GM19452 (cell line): Measurements from ENCODE around the gene CUL9.

Experiments
- ATAC-seq: cut with Tn5 transposase; IDR thresholded peaks from one replicate; pipeline ENCODE4 v1.9.1; 2021; ENCODE audit not compliant: unreplicated experiment

The CUL9 gene

GRCh38 chr6:43226192-43226851 is 44.3 kb downstream of the CUL9 start:
- ATAC-seq = no peak

- ATAC-seq = peak; percentile 78
Observed at GRCh38 chr6:43228951-43229802, 47.2 kb downstream of the CUL9 start, which contains the start of gene DNPH1. TSS of gene DNPH1 (minus strand) at chr6:43229481. CDS start at chr6:43229456, 25 bp downstream.

- ATAC-seq = no peak
Observed at GRCh38 chr6:43229803-43230620, 48.0 kb downstream of the CUL9 start.

- ATAC-seq = no peak
Observed at GRCh38 chr6:43231053-43231452, 49.1 kb downstream of the CUL9 start.

GRCh38 chr6:43231735-43232450 is 49.9 kb downstream of the CUL9 start:
- ATAC-seq = no peak

- ATAC-seq = no peak
Observed at GRCh38 chr6:43235841-43236240, 53.8 kb downstream of the CUL9 start.

- ATAC-seq = no peak
Observed at GRCh38 chr6:43239054-43239453, 57.1 kb downstream of the CUL9 start.

- ATAC-seq = no peak
Observed at GRCh38 chr6:43240950-43241349, 59.0 kb downstream of the CUL9 start.

GRCh38 chr6:43241446-43241845 is 59.5 kb downstream of the CUL9 start:
- no peak for ATAC-seq

- no peak for ATAC-seq
Observed at GRCh38 chr6:43242908-43243663, 61.1 kb downstream of the CUL9 start, which contains the start of gene TTBK1. TSS of gene TTBK1 (plus strand) at chr6:43243481. CDS start at chr6:43246661, 3,180 bp downstream.

- ATAC-seq = no peak
Observed at GRCh38 chr6:43243664-43244321, 61.8 kb downstream of the CUL9 start.

- peak; percentile 34 for ATAC-seq
Observed at GRCh38 chr6:43246301-43247113, 64.5 kb downstream of the CUL9 start.

GRCh38 chr6:43247114-43247999 is 65.4 kb downstream of the CUL9 start:
- ATAC-seq = peak; percentile 93

GRCh38 chr6:43248101-43248500 is 66.1 kb downstream of the CUL9 start:
- no peak for ATAC-seq

GRCh38 chr6:43248791-43249190 is 66.8 kb downstream of the CUL9 start:
- ATAC-seq = no peak

GRCh38 chr6:43250992-43251373 is 69.0 kb downstream of the CUL9 start:
- no peak for ATAC-seq

- no peak for ATAC-seq
Observed at GRCh38 chr6:43253401-43253800, 71.4 kb downstream of the CUL9 start.
